ENCODE data around the gene CES3. TPM values are rescaled to one million over a fixed set of nuclear protein-coding genes. Genes with fewer than 3 reads are reported as not detected.

The CES3 gene
- total RNA-seq, 1 donor: 0.54 TPM

DNA sequence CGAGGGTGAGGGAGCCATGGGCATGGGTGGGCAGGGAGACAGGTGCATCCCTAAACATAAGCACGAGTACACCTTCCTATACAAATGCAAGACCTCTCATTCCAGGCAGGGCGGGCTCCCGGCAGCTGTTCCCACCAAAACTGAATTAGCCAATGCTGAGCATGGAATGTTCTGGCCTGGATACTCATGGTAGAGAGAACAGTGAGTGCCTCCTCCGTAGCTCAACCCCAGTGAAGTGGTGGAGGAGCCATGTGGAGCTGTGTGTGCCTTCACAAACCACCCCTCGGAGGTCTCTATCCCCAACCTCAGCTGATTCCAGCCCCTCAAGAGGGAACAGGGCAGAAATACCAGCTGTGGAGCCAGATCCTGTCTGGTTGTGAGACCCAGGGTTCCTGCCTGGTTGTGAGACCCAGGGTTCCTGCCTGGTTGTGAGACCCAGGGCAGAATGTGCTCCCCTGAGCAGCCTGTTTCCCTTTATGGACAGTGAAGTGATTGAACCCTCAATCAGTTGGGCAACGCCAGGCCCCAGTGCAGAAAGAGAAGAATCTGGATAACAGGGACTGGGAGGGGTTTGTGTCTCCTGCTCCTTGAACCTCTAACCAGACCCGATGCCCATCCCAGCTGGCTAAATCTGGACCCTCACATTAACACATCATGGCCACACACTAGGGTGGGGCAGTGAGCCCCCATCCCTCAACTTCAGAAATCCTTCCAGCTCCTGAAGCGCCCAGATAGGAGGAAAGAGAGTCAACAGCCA is 40.0 kb upstream of the CES3 start:
- TF ChIP-seq CTCF (IDR thresholded peaks at IDR 0.05; ENCODE audit: insufficient read depth, low read length): no peak
- no peak overlapping the region for H3K4me3 ChIP-seq (ENCODE audit: low read depth, low read length)

GRCh38 chr16:66921729-66922450 is 39.2 kb upstream of the CES3 start:
- TF ChIP-seq CTCF (IDR thresholded peaks at IDR 0.05; ENCODE audit: insufficient read depth, low read length): no peak
- DNase-seq (ENCODE audit: low read depth): no peak
- no peak overlapping the region for H3K4me3 ChIP-seq (ENCODE audit: low read depth, low read length)

More for the DNA sequence above, 40.0 kb upstream of the CES3 start:
- no peak for DNase-seq (ENCODE audit: low read depth)

DNA sequence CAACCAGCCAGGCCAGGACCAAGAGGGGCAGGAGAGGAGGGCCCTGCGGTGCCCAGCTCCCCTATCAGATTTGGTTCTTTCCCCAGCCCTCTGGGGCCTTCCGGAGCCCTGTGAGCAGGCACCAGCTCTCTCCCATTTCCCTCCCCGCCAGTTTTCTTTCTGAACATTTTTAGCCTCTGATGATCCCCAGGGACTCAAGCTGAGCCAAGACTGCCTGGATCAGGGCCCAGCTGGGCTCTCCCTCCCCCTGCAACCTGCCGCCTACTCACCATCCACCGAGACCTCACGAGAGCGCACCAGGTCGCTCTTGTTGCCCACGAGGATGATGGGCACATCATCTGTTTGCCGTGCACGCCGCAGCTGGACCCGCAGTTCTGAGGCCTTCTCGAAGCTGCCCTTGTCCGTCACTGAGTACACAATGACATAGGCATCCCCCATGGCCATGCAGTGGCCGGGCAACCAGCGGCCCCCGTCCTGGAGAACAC is 37.8 kb upstream of the CES3 start:
- no peak overlapping the region for H3K4me3 ChIP-seq (ENCODE audit: low read depth, low read length)
- TF ChIP-seq CTCF (IDR thresholded peaks at IDR 0.05; ENCODE audit: insufficient read depth, low read length): no peak
- peak; percentile 77 for DNase-seq (ENCODE audit: low read depth)

- no peak for TF ChIP-seq CTCF (IDR thresholded peaks at IDR 0.05; ENCODE audit: insufficient read depth, low read length)
- no peak for DNase-seq (ENCODE audit: low read depth)
- H3K4me3 ChIP-seq (ENCODE audit: low read depth, low read length): no peak overlapping the region
Measured at GRCh38 chr16:66923866-66924265, 37.2 kb upstream of the CES3 start.

DNA sequence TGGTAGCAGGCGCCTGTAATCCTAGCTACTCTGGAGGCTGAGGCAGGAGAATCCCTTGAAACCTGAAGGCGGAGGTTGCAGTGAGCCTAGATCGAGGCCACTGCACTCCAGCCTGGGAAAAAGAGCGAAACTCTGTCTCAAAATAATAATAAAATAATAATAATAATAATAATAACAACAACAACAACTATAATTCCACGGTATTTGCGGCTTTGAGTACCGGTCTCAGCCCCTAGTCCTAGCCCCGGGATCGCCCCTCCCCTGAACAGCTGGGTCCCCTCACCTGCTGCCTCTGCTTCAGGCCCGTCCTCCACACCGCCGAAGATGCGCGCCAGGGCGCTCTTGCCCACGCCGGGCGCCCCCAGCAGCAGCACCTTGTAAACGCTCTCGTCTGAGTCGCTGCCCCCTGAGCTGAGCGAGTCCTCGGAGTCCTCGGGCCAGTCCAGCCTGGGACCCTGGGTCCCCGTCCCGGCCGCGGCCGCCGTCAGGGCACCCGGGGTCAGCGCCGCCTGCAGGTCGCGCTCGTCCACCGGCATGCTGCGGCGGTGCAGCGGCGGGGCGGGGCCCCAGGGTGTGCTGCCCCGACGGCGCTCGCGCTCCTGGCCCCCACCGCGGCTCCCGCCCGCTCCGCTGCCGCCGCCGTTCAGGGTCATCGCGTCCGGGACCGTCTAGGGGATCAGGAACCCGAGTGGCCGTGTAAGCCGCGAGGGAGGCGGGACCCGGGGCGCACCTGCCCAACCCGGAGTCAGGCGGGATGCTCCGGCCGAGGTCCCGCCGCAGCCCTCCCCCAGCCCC is 36.3 kb upstream of the CES3 start:
- peak overlapping the region; percentile 58 for H3K4me3 ChIP-seq (ENCODE audit: low read depth, low read length)
- peak; percentile 8 for TF ChIP-seq CTCF (IDR thresholded peaks at IDR 0.05; ENCODE audit: insufficient read depth, low read length)
- no peak for DNase-seq (ENCODE audit: low read depth)

DNA sequence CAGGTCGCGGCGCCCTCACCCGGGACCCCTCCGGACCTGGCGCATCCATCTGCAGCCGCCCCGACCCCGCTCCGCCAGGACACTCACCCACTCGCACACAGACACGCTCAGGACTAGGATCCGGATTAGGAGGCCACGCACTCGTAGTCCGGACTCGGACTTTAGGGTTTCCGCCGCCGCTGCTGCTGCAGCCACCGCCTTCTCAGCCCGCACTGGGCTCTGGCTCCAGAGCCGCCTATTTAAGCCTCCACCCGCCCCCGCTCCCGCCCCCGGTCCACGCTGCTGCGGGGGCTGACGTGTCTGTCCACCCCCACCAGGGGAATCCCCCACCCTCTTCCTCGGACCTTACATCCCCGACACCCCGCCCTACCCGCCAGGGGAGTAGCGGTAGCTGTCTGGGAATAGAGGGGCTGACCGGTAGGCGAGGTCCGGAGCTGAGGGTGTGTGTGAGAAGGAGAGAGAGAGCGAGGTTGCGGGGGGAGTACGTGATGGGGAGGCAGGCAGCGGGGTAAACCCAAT is 35.7 kb upstream of the CES3 start, which contains the start of gene RRAD:
TSS of gene RRAD (minus strand) at position 214 of the 519 bp plus-strand sequence. CDS start 356 bp downstream, outside the sequence.
- TF ChIP-seq CTCF (IDR thresholded peaks at IDR 0.05; ENCODE audit: insufficient read depth, low read length): peak; percentile 8
- peak within 1 kb of the TSS; percentile 58 for H3K4me3 ChIP-seq (ENCODE audit: low read depth, low read length)
- peak; percentile 64 for DNase-seq (ENCODE audit: low read depth)
